ENCODE measurements around the gene RACGAP1. TPM values are rescaled to one million over a fixed set of nuclear protein-coding genes. Genes with fewer than 3 reads are reported as not detected.
"Not testable (repeated sequence)": the region's sequence is repeated elsewhere in the genome, so short reads cannot be mapped to it uniquely, and the experiment has no call there.

The RACGAP1 gene
- total RNA-seq, 1 donor from 2014 or later = 15.0 TPM

DNA sequence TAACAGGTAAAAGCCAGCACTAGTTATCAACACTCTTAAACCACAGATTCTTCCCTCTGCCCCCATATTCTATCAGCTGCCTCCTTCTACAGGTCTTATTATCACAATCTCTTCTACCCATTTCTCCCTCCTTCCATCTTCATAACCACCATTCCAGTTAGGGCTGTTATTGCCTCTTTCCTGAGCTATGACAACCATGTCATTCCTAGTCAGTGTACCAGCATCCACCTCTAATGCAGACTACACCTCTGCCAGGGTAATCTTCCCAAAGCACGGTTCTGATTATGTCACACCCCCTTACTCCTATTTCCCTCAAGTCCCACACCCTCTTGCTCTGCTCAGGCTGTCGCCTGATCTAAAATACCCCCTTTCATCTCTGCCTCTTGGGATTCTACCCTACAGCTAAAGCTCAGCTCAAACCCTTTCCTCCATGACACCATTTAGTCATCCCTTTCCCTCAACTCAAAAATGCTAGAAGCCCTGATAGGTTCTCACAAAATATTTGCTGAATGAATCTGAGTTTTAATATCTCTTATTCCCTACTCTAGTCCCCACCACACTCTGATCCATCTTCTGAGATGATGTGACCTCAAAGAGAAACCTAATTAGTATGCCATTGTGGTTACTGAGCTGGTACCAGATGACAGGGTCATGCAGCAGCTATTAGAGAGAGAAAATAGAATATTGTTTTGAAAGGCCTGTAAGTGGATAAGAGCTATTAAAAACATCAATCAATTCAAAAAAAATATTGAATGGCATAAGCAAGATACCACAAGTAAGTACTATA, 11.7 kb downstream of the RACGAP1 start:
- ATAC-seq (no peak), DNase-seq (ENCODE audit: low spot score) (no peak)
- intact Hi-C loops (cut with DNase I) = no loop called here

DNA sequence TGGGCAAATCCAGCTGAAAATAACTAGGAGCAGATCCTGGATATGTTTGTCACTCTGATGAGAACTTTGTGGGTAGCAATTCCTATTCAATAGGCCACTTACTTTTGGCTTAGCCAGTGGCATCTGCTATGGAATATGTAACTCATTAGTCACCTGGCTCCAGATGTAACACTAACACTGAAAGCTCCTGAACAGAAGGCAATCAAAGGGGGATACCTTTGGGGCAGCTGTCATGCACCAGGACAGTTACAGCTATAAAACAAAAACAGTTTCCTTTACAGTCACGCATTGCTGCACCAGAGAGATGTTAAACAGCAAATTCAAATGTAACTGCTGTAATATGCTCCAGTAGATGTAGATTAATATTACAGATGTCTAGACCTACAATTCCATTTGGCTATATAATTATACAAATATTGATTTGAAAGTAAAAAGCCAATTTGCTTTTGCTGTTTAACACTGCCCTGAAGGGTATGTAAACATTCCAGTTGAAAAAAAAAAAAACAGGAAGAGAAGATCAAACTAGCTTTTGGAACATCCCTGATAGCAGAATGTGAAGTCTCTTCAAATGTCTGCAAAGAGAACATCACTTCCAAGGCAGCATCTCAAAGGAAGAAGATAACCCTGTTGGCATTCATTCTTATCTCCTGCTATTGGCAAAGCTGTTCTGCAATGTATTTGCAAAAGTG, 18.4 kb downstream of the RACGAP1 start:
- intact Hi-C loops (cut with DNase I) = no loop called here
- DNase-seq (ENCODE audit: low spot score) = no peak
- no peak for ATAC-seq

GRCh38 chr12:50006280-50006679, 19.0 kb downstream of the RACGAP1 start:
- DNase-seq (ENCODE audit: low spot score) = no peak
- ATAC-seq = no peak

DNA sequence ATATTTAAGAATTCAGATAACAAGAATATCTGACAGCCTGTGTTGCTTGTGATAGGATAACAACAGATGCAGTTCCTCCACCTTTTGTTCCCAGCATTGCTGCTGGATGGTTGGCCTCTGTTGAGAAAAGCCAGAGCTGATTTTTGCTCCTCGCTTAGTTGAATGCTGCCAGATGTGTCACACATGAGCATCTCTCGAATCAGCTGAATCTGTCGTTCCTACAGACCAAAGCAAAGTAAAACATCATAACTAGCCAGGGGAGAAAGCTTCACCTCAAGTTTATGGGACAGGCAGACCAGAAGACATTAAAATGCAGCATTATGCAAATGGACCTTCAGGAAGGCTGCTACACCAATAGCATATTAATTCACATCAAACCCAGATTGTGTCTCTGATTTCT, 20.1 kb downstream of the RACGAP1 start:
- no peak for DNase-seq (ENCODE audit: low spot score)
- ATAC-seq = no peak
- intact Hi-C loops (cut with DNase I) = no loop called here

More at GRCh38 chr12:50006280-50006679, 19.0 kb downstream of the RACGAP1 start:
- intact Hi-C loops (cut with DNase I) = no loop called here

DNA sequence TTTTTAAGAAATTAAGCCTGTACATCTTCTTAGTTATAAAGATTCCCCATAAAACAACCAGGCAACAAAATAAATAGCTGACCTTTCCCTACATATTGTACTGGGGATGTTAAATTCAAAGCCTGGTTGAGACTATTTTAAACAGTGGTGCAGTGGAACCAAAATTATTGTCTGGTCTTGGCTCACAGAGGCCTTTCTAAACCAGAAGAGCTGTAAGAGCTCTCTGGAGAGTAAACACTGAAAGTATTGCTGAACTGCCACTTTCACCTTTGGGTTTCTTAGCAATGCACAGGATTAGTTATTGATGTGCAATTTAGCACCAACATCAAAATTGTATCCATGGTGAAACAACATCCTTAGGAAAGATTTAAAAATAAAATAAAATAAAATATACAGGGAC, 20.6 kb downstream of the RACGAP1 start:
- intact Hi-C loops (cut with DNase I) = no loop called here
- ATAC-seq = no peak
- no peak for DNase-seq (ENCODE audit: low spot score)

GRCh38 chr12:50003595-50003994, 21.7 kb downstream of the RACGAP1 start:
- intact Hi-C loops (cut with DNase I) = no loop called here
- DNase-seq (ENCODE audit: low spot score) (no peak), ATAC-seq (no peak)

GRCh38 chr12:49998453-49998852, 26.8 kb downstream of the RACGAP1 start:
- intact Hi-C loops (cut with DNase I) = no loop called here
- DNase-seq (ENCODE audit: low spot score) = no peak
- ATAC-seq = no peak

- intact Hi-C loops (cut with DNase I) = no loop called here
- DNase-seq (ENCODE audit: low spot score) = no peak
- ATAC-seq = no peak
Measured at GRCh38 chr12:49990273-49990672, 35.0 kb downstream of the RACGAP1 start.

DNA sequence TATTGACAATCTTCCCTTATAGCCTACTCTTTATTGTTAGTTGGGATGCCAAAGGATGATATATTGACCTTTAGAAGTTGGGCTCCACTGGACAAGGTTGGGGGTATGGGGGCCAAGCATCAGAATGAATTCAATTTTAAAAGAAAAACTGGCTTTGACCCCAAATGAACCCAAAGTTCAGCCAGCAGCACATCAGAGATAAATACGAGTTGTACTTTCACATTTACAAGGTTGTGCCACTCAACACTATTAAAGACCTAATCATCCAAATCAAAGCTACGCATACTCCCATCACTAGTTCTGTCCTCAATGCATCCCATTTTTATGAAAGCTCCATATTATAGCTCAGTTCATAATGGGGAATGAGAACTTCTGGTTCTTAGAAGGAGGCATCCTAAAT, 35.9 kb downstream of the RACGAP1 start:
- DNase-seq (ENCODE audit: low spot score); ATAC-seq; intact Hi-C loops (cut with DNase I): not testable (repeated sequence)

GRCh38 chr12:49987625-49988303, 37.5 kb downstream of the RACGAP1 start:
- intact Hi-C loops (cut with DNase I) = no loop called here
- no peak for DNase-seq (ENCODE audit: low spot score)
- ATAC-seq = no peak

GRCh38 chr12:49986476-49986875, 38.8 kb downstream of the RACGAP1 start:
- ATAC-seq; intact Hi-C loops (cut with DNase I); DNase-seq (ENCODE audit: low spot score): not testable (repeated sequence)

- no peak for DNase-seq (ENCODE audit: low spot score)
- no peak for ATAC-seq
- intact Hi-C loops (cut with DNase I) = no loop called here
Measured at GRCh38 chr12:49985981-49986380, 39.3 kb downstream of the RACGAP1 start.

DNA sequence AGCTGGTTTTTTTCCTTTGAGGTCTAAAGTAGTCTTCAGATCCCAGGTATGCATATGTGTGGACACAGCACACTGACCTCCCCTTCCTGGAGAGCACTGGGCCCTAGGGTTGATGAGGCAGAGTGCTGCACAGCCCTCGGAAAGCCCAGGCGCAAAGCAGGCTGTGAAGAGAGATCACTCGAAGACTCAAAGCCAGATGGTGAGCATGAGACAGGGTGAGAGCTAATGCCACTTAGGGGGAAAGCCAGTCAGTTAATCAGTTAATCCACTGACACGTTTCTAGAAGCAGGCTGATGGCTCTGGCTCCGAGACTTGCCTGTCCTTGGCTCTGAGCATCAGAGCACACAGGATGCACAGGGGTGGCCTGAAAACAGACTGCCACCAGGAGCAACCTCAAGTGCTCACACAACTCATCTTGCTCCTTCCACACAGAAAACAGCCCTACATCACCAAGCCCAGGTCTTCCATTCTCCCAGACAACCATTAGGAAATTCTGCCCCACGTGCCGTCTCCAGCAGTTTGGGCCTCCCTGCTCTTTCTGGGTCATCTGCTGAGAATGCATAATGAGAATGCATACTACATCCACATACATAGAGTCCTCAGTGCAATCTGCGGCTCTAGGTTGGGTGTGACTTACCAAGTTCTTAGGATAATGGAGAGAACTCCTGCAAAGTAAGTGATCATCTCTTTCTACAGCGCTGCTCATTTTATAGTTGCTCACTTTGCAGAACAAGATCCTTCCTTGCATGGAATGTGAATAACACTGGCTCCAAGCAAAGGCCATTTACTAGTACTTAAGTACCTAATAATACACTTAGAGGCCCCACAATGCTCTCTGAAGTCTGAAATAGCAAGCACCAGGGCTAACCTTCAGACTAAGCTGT, 40.6 kb downstream of the RACGAP1 start:
- ATAC-seq = no peak
- intact Hi-C loops (cut with DNase I) = no loop called here

DNA sequence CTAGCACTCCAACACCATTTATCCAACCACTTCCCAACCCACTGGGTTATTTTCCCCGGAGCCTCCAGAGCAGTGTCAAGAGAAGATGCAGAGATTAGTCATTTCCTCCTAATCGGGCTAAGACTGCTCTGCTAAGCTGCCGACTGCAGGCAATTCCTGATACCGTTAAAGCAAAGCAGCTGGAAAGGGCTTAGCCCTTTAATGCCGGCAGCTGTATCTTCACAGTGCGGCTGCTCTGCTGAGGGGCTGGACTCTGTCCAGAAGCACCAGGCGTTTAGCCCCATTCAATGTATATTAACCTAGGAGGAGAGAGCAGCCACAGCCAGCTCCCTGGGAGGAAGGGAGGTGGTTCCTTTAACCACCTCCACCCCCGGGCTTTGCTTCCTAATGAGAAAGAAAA, 41.4 kb downstream of the RACGAP1 start:
- intact Hi-C loops (cut with DNase I) = no loop called here
- ATAC-seq (peak; percentile 46), DNase-seq (ENCODE audit: low spot score) (no peak)

More for the DNA sequence above, 40.6 kb downstream of the RACGAP1 start:
- no peak for DNase-seq (ENCODE audit: low spot score)

- DNase-seq (ENCODE audit: low spot score) (no peak), ATAC-seq (peak; percentile 51)
- intact Hi-C loops (cut with DNase I) = no loop called here
Measured at GRCh38 chr12:49982246-49983087, 42.8 kb downstream of the RACGAP1 start.

DNA sequence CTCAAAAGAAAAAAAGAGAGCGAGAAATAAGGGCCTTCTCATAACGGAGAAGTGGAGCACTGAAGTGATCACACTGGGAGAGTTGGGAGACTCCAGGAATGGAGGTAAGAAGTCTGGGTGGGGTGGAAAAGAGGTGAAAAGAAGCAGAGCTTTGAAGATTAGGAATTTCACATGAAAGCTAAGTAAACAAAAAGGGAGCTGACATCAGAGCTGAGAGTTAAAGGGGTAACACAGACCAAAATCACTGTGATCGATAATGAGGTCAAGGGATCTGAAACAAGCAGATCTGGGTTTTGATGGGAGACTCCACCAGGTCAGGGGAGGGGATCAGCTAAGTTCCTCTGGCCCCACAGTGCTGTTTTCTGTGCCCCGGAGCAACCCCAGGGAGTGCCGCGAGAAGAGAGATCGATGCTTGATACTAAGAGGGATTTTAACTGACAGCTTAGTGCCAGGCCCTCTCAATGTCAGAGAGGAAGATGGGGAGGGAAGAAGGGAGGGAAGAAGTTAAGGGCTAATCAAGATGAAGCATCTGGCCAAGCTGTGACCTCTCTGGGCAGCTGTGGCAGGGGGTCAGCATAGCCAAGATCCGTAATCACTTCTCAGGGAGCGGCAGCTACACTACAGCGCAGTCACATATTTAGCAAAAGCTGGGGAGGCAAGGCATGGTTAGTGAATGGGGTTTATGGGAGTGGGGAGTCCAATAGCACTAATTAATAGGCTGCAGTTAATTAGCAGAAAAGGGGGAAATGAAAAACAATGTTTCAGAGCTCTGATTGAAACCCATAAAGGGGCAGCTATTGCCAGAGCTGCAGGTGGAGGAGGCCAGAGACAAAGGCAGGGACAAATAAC, 44.6 kb downstream of the RACGAP1 start:
- no peak for ATAC-seq
- intact Hi-C loops (cut with DNase I) = no loop called here

DNA sequence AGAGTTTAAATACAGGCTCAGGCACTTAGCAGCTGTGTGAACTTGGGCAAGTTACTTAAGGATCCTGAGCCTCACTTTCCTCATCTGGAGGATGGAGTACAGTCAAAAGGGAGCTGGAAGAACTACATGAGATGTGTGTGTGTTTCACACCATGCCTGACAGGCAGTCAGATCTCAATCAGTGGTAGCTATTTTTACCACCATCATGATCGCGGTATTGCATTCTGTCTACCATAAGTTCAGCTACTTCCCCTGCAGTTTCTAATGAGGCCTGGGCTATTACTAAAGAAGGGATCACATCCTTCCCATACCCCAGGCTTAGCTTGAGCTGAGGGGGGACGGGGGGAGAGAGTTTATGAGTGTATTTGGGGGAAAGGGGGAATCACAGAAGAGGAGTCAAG, 45.5 kb downstream of the RACGAP1 start:
- no peak for DNase-seq (ENCODE audit: low spot score)
- intact Hi-C loops (cut with DNase I) = no loop called here
- no peak for ATAC-seq

More for the DNA sequence above, 44.6 kb downstream of the RACGAP1 start:
- no peak for DNase-seq (ENCODE audit: low spot score)

Measured in sciatic nerve (tissue), 2 donors.